ENCODE results near the gene RELN. TPM values are rescaled to one million over a fixed set of nuclear protein-coding genes. Genes with fewer than 3 reads are reported as not detected.
"Not testable (repeated sequence)": the region's sequence is repeated elsewhere in the genome, so short reads cannot be mapped to it uniquely, and the experiment has no call there.

Gene RELN
- total and polyA plus RNA-seq, 2 of the 13 experiments (the other 11 are each of a cell fraction or from before 2014, with no cell fraction given): 315 to 332 TPM

DNA sequence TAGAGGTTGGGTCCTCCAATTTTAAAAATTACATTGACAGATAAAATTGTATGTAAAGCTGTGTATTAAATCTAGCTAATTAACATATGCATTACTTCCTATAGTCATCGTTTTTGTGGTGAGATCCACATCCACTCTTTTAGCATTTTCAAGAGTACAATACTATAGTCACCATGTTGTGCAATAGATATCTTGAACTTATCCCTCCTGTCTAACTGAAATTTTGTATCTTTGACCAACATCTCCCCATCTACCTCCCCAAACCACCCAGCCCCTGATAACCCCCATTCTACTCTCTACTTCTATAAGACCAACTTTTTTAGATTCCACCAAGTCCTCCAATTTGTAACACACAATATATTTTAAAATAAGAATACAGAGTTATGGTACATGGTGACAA lies 208.0 kb downstream of the RELN start:
- DNase-seq (ENCODE audit: low spot score): no peak
- peak; percentile 63 for TF ChIP-seq HNRNPK (IDR thresholded peaks at IDR 0.05; ENCODE audit: low read depth, low read length, poor library complexity, severe bottlenecking)
- no peak for TF ChIP-seq NCOA1 (CRISPR knock-in tag; IDR thresholded peaks at IDR 0.05)
- 55% methylated on average over 1 of the region's 1 CpG for WGBS (ENCODE audit: low lambda C conversion rate)
- no TSS peak for BruUV-seq (replicated peaks)
- Histone ChIP-seq H3K27ac (ENCODE audit: extremely low read length, insufficient read depth, low read length) (no peak overlapping the region), H3K4me3 (replicated peaks in 1 of 3; ENCODE audit: insufficient read depth in 1 of 3, low read depth in 2 of 3, low read length in 3 of 3) (no peak overlapping the region), H4K20me1 (ENCODE audit: insufficient read depth, low read length) (no peaks in the 10 kb centered on the region), H3K79me2 (ENCODE audit: insufficient read depth, low read length) (no peaks in the 10 kb centered on the region), H3K36me3 (replicated peaks in 1 of 2; ENCODE audit: control insufficient read depth in 1 of 2, insufficient read depth in 2 of 2, low read length in 2 of 2) (no peaks in the 10 kb centered on the region; a peak in 1 of 5 replicates), H3K27me3 (ENCODE audit: control insufficient read depth in 1 of 2, insufficient read depth in 2 of 2, low read length in 2 of 2) (no peaks in the 10 kb centered on the region), H3K9ac (ENCODE audit: insufficient read depth, low read depth, low read length) (no peak overlapping the region), H2AFZ (ENCODE audit: low read length) (no peak overlapping the region), H3K4me1 (ENCODE audit: insufficient read depth, low read length) (0 out of 2 replicates have a peak, but pooled peaks cover 10% of the 10 kb centered on the region), H3K9me3 (ENCODE audit: low read length) (no peaks in the 10 kb centered on the region), H3K4me2 (ENCODE audit: low read depth, low read length) (no peak overlapping the region)
- ChIA-PET CTCF (ENCODE audit: low intra/inter-chr PET ratio, low total read pairs) (no interaction called here), POLR2A (no interaction called here)
- intact Hi-C loops (cut with micrococcal nuclease; ENCODE audit: unreplicated experiment) (no loop called here), in situ Hi-C loops (cut with HindIII; ENCODE audit: extremely low pct_ligation_motif_present, low pct_unique_long_range_greater_than_20kb) (no loop called here)
- no peak for FAIRE-seq
- ATAC-seq: no peak

DNA sequence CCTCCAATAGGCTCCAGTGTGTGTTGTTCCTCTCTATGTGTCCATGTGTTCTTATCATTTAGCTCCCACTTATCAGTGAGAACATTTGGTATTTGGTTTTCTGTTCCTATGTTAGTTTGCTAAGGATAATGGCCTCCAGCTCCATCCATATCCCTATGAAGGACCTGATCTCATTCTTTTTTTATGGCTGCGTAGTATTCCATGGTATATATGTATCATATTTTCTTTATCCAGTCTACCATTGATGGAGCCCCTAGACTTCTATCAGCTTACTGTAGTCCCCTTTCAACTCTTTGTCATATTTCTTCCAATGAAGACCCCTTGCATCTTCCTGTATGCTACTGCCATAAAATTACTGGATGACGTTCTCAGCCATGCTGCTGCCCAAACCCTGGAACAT lies 208.9 kb downstream of the RELN start:
- CTCF ChIA-PET (ENCODE audit: low intra/inter-chr PET ratio, low total read pairs); H3K79me2 ChIP-seq (ENCODE audit: insufficient read depth, low read length); ATAC-seq; DNase-seq (ENCODE audit: low spot score); FAIRE-seq; H3K9me3 ChIP-seq (ENCODE audit: low read length); H3K27me3 ChIP-seq (ENCODE audit: control insufficient read depth in 1 of 2, insufficient read depth in 2 of 2, low read length in 2 of 2); BruUV-seq (replicated peaks); intact Hi-C loops (cut with micrococcal nuclease; ENCODE audit: unreplicated experiment); H3K4me3 ChIP-seq (replicated peaks in 1 of 3; ENCODE audit: insufficient read depth in 1 of 3, low read depth in 2 of 3, low read length in 3 of 3); H2AFZ ChIP-seq (ENCODE audit: low read length); H3K9ac ChIP-seq (ENCODE audit: insufficient read depth, low read depth, low read length); H3K4me2 ChIP-seq (ENCODE audit: low read depth, low read length); POLR2A ChIA-PET; H3K27ac ChIP-seq (ENCODE audit: extremely low read length, insufficient read depth, low read length); H4K20me1 ChIP-seq (ENCODE audit: insufficient read depth, low read length); in situ Hi-C loops (cut with HindIII; ENCODE audit: extremely low pct_ligation_motif_present, low pct_unique_long_range_greater_than_20kb); H3K36me3 ChIP-seq (replicated peaks in 1 of 2; ENCODE audit: control insufficient read depth in 1 of 2, insufficient read depth in 2 of 2, low read length in 2 of 2): not testable (repeated sequence)
- 90% methylated on average over 2 of the region's 2 CpGs for WGBS (ENCODE audit: low lambda C conversion rate)
- 0 out of 2 replicates have a peak, but pooled peaks cover 10% of the 10 kb centered on the region for H3K4me1 ChIP-seq (ENCODE audit: insufficient read depth, low read length)

DNA sequence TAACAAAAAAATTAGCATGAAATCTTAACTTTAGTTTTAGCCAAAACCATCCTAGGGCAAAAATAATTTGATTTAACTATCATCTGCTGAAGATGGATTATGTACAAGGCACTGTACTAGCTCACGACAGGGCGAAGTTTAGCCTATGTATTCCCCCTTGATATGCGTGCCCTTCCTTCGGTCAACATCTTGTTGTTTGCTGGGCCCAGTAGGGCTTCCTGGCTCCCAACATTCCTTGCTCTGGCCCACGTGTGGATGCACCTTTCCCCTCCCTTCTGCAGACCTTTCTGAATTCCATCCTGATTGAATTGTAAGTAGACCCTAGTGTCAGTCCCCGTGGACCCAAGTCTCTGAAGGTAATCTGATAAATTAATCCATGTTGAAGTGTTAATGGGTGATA lies 212.0 kb downstream of the RELN start:
- Histone ChIP-seq H2AFZ (ENCODE audit: low read length) (no peak overlapping the region), H4K20me1 (ENCODE audit: insufficient read depth, low read length) (no peaks in the 10 kb centered on the region), H3K9ac (ENCODE audit: insufficient read depth, low read depth, low read length) (no peak overlapping the region), H3K27me3 (ENCODE audit: control insufficient read depth in 1 of 2, insufficient read depth in 2 of 2, low read length in 2 of 2) (no peaks in the 10 kb centered on the region), H3K9me3 (ENCODE audit: low read length) (no peaks in the 10 kb centered on the region), H3K4me1 (ENCODE audit: insufficient read depth, low read length) (no peaks in the 10 kb centered on the region), H3K79me2 (ENCODE audit: insufficient read depth, low read length) (no peaks in the 10 kb centered on the region), H3K4me2 (ENCODE audit: low read depth, low read length) (no peak overlapping the region), H3K36me3 (replicated peaks in 1 of 2; ENCODE audit: control insufficient read depth in 1 of 2, insufficient read depth in 2 of 2, low read length in 2 of 2) (no peaks in the 10 kb centered on the region; a peak in 1 of 5 replicates), H3K4me3 (replicated peaks in 1 of 3; ENCODE audit: insufficient read depth in 1 of 3, low read depth in 2 of 3, low read length in 3 of 3) (no peak overlapping the region), H3K27ac (ENCODE audit: extremely low read length, insufficient read depth, low read length) (no peak overlapping the region)
- TF ChIP-seq TEAD3 (CRISPR knock-in tag; optimal IDR thresholded peaks at IDR 0.05; ENCODE audit: borderline replicate concordance) (no peak), GATAD2A (CRISPR knock-in tag; IDR thresholded peaks at IDR 0.05) (no peak), RBM22 (optimal IDR thresholded peaks at IDR 0.05; ENCODE audit: low read length) (peak; percentile 80), E2F1 (CRISPR knock-in tag; IDR thresholded peaks at IDR 0.05) (no peak), POGZ (CRISPR knock-in tag; IDR thresholded peaks at IDR 0.05) (0 out of 2 replicates have a peak, but pooled peaks have one; percentile 35)
- TF ChIP-seq, protein P1, sequence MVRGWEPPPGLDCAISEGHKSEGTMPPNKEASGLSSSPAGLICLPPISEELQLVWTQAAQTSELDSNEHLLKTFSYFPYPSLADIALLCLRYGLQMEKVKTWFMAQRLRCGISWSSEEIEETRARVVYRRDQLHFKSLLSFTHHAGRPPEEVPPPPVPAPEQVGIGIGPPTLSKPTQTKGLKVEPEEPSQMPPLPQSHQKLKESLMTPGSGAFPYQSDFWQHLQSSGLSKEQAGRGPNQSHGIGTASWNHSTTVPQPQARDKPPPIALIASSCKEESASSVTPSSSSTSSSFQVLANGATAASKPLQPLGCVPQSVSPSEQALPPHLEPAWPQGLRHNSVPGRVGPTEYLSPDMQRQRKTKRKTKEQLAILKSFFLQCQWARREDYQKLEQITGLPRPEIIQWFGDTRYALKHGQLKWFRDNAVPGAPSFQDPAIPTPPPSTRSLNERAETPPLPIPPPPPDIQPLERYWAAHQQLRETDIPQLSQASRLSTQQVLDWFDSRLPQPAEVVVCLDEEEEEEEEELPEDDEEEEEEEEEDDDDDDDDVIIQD (CRISPR knock-in tag; IDR thresholded peaks at IDR 0.05; ENCODE audit: low read depth): peak; percentile 44; the same call in 1 of the 2 replicates
- intact Hi-C loops (cut with micrococcal nuclease; ENCODE audit: unreplicated experiment): no loop called here
- ChIA-PET CTCF (ENCODE audit: low intra/inter-chr PET ratio, low total read pairs) (no interaction called here), POLR2A (no interaction called here)
- in situ Hi-C loops (cut with HindIII; ENCODE audit: extremely low pct_ligation_motif_present, low pct_unique_long_range_greater_than_20kb): no loop called here
- BruUV-seq (replicated peaks): no TSS peak
- 74% methylated on average over 6 of the region's 6 CpGs for WGBS (ENCODE audit: low lambda C conversion rate)
- ATAC-seq (no peak), FAIRE-seq (no peak), DNase-seq (ENCODE audit: low spot score) (no peak)
